ENCODE results near the gene SECTM1. TPM values are rescaled to one million over a fixed set of nuclear protein-coding genes. Genes with fewer than 3 reads are reported as not detected.

Gene SECTM1
- total and polyA plus RNA-seq, 9 of the 15 experiments (the other 6 are each of a cell fraction or from before 2014, with no cell fraction given), result 0.11 to 0.46 (median 0.18) TPM; not detected in 6

GRCh38 chr17:82320140-82320840 is 13.3 kb downstream of the SECTM1 start:
- peak; percentile 42 for FAIRE-seq
- peaks cover 41 to 100% of the 10 kb centered on the region in 2 experiments for H3K4me1 ChIP-seq (replicated peaks in 1 of 2; ENCODE audit: control insufficient read depth in 2 of 2, insufficient read depth in 2 of 2, low read length in 2 of 2)
- H3K4me2 ChIP-seq (ENCODE audit: insufficient read depth, low read length), result no peak overlapping the region
- peak overlapping the region; percentile 56; the same call in 1 of the 2 replicates for H2AFZ ChIP-seq (ENCODE audit: low read depth, low read length)
- WGBS (ENCODE audit: insufficient coverage, low coverage, missing lambda C conversion rate), result 49% methylated on average over 17 of the region's 26 CpGs
- H3K27ac ChIP-seq (ENCODE audit: extremely low read depth, low read depth, low read length), result no peak overlapping the region
- BruUV-seq (replicated peaks), result no TSS peak
- no peaks in the 10 kb centered on the region for H3K36me3 ChIP-seq (ENCODE audit: control insufficient read depth, insufficient read depth, low read length)
- H3K9me3 ChIP-seq (replicated peaks; ENCODE audit: control insufficient read depth, insufficient read depth, low read depth, low read length), result peaks cover 10% of the 10 kb centered on the region
- peak overlapping the region in 1 of 2 experiments; percentile 78; a peak in 2 of 4 replicates for H3K9ac ChIP-seq (ENCODE audit: insufficient read depth in 1 of 2, low read depth in 2 of 2, low read length in 2 of 2)
- TF ChIP-seq BCLAF1 (IDR thresholded peaks at IDR 0.05; ENCODE audit: borderline replicate concordance in 1 of 2, control insufficient read depth in 1 of 2, low read depth in 2 of 2, low read length in 1 of 2), result no peak
- TF ChIP-seq CBFA2T3 (IDR thresholded peaks at IDR 0.05), result peak; percentile 58; the same call in 1 of the 2 replicates
- no peak for TF ChIP-seq NR2C2 (CRISPR knock-in tag; IDR thresholded peaks at IDR 0.05)
- TF ChIP-seq NR2C2 (tag; IDR thresholded peaks at IDR 0.05), result no peak
- no peak for TF ChIP-seq AFF4 (CRISPR knock-in tag; IDR thresholded peaks at IDR 0.05)
- peak; percentile 31 for TF ChIP-seq PRDM10 (IDR thresholded peaks at IDR 0.05; ENCODE audit: partially characterized antibody)
- CTCF ChIA-PET (ENCODE audit: low intra/inter-chr PET ratio), result interaction anchor here (0.7 to 2.1 kb wide), 2 partner anchors 84 to 132 kb away, joined by 5 to 18 read pairs; no protein-coding TSS in a partner anchor
- in situ Hi-C loops (cut with MboI) (no loop called here), intact Hi-C loops (cut with micrococcal nuclease) (loop anchor here (2.0 kb wide), 1 partner anchor 81 kb away; no protein-coding TSS in a partner anchor)
- H3K4me3 ChIP-seq, result no peak overlapping the region
- no peak for DNase-seq (ENCODE audit: extremely low read depth in 1 of 4, low spot score in 3 of 4)
- H3K27me3 ChIP-seq (ENCODE audit: control insufficient read depth in 2 of 2, insufficient read depth in 2 of 2, low read length in 2 of 2), result no peaks in the 10 kb centered on the region
- H4K20me1 ChIP-seq (replicated peaks; ENCODE audit: control insufficient read depth, insufficient read depth, low read length), result no peaks in the 10 kb centered on the region
- H3K79me2 ChIP-seq (ENCODE audit: control insufficient read depth, insufficient read depth, low read length), result no peaks in the 10 kb centered on the region
- no peaks in the 10 kb centered on the region for H3K9me1 ChIP-seq (ENCODE audit: control insufficient read depth, insufficient read depth, low read length)
- ATAC-seq, result no peak
- POLR2A ChIA-PET, result no interaction called here
